GM18909 (cell line): ENCODE results near the gene ZNF460.

ENCODE experiments used
- ATAC-seq: cut with Tn5 transposase; IDR thresholded peaks from one replicate; pipeline ENCODE4 v1.9.1; 2021; ENCODE audit warnings: mild to moderate bottlenecking; ENCODE audit not compliant: unreplicated experiment, poor library complexity

ZNF460 gene

GRCh38 chr19:57279418-57280164, 694 bp upstream of the ZNF460 start:
- peak; percentile 70 for ATAC-seq

DNA sequence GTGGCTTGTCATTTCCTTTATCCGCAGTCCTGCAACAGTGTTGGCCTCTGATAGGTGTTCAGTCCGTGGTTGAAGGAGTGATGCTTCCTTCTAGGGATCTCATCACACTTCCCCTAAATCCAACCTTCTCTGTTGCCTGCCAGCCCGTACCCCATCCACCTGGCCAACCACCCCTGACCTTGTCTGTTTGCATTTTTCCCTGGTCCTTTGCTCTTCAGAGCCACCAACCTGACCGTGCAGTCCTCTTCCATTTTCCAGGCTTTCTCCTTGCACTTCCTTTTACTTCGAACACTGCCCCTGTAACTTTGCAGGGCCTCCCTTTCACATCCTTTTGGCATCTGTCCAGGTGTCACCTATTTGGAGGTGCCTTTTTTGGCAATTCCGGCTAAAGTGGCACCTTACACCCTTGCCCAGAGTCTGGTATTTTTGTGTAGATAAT, 696 bp downstream of the ZNF460 start:
- ATAC-seq = no peak

GRCh38 chr19:57282011-57282643, 1.8 kb downstream of the ZNF460 start:
- ATAC-seq = no peak

- ATAC-seq = no peak
Measured at GRCh38 chr19:57288373-57288772, 8.1 kb downstream of the ZNF460 start.

GRCh38 chr19:57290970-57291369, 10.7 kb downstream of the ZNF460 start:
- ATAC-seq = no peak

GRCh38 chr19:57292547-57292946, 12.3 kb downstream of the ZNF460 start:
- no peak for ATAC-seq

- ATAC-seq = no peak
Measured at GRCh38 chr19:57293719-57294118, 13.4 kb downstream of the ZNF460 start.

- ATAC-seq = no peak
Measured at GRCh38 chr19:57302020-57302465, 21.8 kb downstream of the ZNF460 start.

- ATAC-seq = no peak
Measured at GRCh38 chr19:57302727-57303401, 22.6 kb downstream of the ZNF460 start.

- ATAC-seq = no peak
Measured at GRCh38 chr19:57305056-57305455, 24.8 kb downstream of the ZNF460 start.

DNA sequence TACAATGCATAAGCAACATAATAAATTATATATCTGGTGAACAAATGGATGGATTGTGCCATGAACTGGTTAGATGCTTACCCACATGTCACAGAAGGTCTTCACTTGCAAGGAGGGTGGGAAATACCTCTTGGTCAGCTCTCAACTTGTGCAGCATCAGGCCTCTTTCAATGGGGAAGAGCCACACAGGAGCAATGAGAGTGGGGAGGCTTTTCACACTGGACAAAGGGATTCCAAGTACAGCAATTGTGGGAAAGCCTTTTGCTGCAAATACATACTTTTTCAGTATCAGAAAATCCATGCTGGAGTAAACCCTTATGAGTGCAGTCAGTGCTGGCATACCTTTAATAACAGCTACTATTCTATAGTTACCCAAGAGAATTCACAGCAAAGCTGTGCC, 28.2 kb downstream of the ZNF460 start:
- ATAC-seq = no peak

DNA sequence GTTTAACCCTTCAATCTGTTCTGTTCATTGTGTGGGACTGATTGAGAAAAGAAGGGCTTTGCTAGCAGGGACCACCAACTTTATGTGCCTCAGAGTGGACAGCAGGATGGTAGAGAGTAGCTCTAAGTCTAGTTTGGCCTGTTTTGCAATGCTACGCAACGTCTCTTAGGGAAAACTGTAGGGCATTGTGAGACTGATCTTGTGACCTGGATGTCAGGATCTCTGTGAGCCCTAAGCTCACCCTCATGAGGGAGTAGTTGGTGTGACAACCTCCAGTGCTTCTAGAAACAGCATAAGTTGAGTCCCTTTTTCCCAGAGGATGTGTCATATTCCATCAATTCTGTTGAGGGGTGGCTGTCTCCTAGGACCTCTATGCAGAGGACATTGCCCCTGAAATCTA, 30.5 kb downstream of the ZNF460 start:
- no peak for ATAC-seq

GRCh38 chr19:57314146-57314545, 33.9 kb downstream of the ZNF460 start:
- no peak for ATAC-seq

DNA sequence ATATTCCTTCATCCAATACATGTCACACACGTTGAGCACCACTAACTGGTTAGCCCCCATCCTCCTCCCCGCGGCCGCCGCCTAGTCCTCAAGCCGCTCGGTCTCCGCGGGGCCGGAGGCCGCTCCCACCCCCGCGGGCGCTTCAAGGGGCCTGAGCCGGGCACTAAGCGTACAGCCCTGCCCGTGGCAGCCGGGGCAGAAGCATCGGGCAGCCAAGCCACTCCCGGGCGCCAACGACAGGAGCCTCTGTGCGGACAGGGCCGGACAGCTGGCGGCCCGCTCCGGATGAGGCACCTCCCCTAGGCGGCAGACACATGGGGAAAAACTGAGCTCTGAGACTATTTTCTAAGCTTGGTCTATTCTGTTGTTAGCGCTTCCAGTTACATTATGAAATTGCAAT, 37.2 kb downstream of the ZNF460 start:
- ATAC-seq = no peak

GRCh38 chr19:57319869-57320179, 39.5 kb downstream of the ZNF460 start:
- ATAC-seq = no peak

DNA sequence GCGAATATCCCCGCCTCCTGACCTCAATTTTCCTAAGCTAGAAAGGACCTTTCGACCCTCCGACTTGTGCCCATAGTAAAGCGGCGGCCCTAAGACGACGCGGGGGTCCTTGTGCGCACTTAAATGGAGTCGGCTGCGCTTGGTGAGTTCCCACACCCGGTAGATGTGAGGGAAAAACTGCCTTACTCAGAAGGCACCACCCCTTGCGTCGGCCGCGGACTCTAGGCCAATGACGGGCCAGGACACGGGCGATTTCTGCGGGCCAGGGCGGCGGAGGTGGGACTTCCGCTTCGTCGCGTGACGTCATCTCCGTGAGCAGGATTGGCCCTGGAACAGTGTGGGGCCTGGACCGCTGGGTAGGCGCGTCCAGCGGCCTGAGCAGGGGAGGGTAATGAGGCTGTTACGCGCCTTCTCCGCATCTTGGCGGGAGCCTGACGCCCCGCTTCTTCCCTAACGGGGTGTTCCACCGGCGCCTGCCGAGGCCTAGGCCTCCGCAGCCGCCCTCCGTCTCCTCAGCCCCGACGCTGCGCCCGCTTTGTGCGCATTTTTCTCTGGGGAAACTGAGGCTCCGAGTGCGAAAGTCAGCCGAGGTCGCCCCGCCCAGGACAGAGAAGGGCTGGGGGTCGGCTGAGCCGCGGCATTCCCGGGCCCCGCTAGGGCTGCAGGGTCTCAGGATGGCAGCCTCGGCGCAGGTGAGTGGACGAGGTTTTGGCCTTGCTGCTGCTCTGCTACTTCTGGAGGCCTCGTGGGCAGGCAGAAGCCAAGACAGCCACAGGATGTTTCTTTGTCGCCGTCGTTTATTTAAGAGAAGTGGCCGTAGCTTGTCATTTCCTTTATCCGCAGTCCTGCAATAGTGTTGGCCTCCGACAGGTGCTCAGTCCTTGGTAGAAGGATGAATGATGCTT, 40.1 kb downstream of the ZNF460 start, which contains the start of gene ZNF543:
Gene ZNF543, plus strand, starts transcription at position 293 of the 905 bp plus-strand sequence. Its CDS starts 382 bp downstream, at position 675.
- ATAC-seq = peak; percentile 97

DNA sequence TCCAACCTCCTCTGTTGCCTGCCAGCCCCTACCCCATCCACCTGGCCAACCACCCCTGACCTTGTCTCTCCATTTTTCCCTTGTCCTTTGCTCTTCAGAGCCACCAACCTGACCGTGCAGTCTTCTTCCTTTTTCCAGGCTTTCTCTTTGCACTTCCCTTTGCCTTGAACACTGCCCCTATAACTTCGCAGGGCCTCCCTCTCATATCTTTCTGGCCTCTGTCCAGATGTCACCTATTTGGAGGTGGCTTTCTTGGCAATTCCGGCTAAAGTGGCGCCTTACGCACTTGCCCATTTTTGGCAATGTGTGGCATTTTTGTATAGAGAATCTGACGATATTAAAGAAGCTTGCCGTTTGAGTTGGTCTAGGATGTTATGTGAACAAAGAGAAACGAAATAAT, 40.8 kb downstream of the ZNF460 start:
- no peak for ATAC-seq

DNA sequence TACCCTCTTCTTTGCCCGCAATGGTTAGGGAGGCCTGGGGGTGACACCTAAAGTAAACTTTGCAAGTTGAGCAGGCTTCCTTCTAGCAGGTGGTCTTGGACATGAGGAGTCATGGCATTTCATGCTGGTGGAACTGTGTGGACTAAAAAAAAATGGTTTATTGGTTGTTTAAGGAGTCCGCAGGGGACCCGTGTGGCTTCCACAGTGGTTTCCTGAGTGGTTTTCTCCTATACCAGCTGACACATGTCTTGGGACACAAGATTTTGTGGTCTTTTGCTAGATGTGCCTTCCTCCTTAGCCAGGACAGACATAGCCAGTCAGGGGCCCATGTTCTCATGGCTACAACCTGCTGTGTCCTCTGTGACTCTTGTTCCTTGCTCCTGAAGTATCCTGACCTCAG, 41.5 kb downstream of the ZNF460 start:
- no peak for ATAC-seq

GRCh38 chr19:57324992-57325391, 44.7 kb downstream of the ZNF460 start:
- no peak for ATAC-seq

DNA sequence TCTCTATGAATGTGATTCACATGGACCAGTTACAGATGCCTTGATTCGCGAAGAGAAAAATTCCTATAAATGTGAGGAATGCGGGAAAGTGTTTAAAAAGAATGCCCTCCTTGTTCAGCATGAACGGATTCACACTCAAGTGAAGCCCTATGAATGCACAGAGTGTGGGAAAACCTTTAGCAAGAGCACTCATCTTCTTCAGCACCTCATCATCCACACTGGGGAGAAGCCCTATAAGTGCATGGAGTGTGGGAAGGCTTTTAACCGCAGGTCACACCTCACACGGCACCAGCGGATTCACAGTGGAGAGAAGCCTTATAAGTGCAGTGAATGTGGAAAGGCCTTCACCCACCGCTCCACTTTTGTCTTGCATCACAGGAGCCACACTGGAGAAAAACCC, 47.7 kb downstream of the ZNF460 start:
- ATAC-seq = no peak
